Tibial artery (tissue), 4 donors: ENCODE measurements around the gene ZNF473.
A peak's percentile ranks its signal among the peaks of the same experiment; 100 is the strongest.

ENCODE experiments used
- DNase-seq, 2 donors: peaks; one replicate each; pipeline ENCODE4 v3.0.0-alpha.2; 2019
- H3K27ac ChIP-seq, 2 donors: fragments of 200-600 bp; sonication (generic) in 1 of 2; 1 replicate in 1 of 2; 2 replicates in 1 of 2; pipeline ENCODE4 v1.5.1; 2018 to 2019; ENCODE audit warnings: mild to moderate bottlenecking in 1 of 2
- H3K27me3 ChIP-seq, 2 donors: fragments of 200-600 bp; sonication (generic) in 1 of 2; one replicate each; pipeline versions ENCODE4 v1.5.1 to v1.6.0; 2016 to 2019
- H3K36me3 ChIP-seq, 3 donors: fragments of 200-600 bp; sonication (generic) in 2 of 3; one replicate each; pipeline ENCODE4 v1.5.1; 2016 to 2019; ENCODE audit warnings: mild to moderate bottlenecking in 2 of 3
- H3K4me1 ChIP-seq, 4 donors: fragments of 200-600 bp; sonication (generic) in 2 of 4; 1 replicate in 3 of 4; 2 replicates in 1 of 4; pipeline ENCODE4 v1.5.1; 2016 to 2019
- H3K4me3 ChIP-seq, 2 donors: fragments of 200-600 bp; sonication (generic) in 1 of 2; 1 replicate in 1 of 2; 2 replicates in 1 of 2; pipeline ENCODE4 v1.5.1; 2018 to 2019; ENCODE audit warnings: mild to moderate bottlenecking in 2 of 2
- H3K9me3 ChIP-seq, 3 donors: fragments of 200-600 bp; sonication (generic) in 1 of 3; one replicate each; pipeline ENCODE4 v1.5.1; 2016 to 2019
- intact Hi-C: fragments of 100-400 bp; cut with DNase I; formaldehyde crosslinking; loops from one replicate; pipeline ENCODE4 v1.15.0; 2023; ENCODE audit warnings: low total_unique reads
- TF ChIP-seq, protein P1 (sequence below), 2 experiments: fragments of 200-600 bp in 1 of 2; fragments of 450-650 bp in 1 of 2; IDR thresholded peaks; one replicate each; pipeline ENCODE4 v1.5.1; 2017 to 2019; ENCODE audit warnings: antibody characterized with exemption in 2 of 2, mild to moderate bottlenecking in 1 of 2, moderate library complexity in 1 of 2

The ZNF473 gene

DNA sequence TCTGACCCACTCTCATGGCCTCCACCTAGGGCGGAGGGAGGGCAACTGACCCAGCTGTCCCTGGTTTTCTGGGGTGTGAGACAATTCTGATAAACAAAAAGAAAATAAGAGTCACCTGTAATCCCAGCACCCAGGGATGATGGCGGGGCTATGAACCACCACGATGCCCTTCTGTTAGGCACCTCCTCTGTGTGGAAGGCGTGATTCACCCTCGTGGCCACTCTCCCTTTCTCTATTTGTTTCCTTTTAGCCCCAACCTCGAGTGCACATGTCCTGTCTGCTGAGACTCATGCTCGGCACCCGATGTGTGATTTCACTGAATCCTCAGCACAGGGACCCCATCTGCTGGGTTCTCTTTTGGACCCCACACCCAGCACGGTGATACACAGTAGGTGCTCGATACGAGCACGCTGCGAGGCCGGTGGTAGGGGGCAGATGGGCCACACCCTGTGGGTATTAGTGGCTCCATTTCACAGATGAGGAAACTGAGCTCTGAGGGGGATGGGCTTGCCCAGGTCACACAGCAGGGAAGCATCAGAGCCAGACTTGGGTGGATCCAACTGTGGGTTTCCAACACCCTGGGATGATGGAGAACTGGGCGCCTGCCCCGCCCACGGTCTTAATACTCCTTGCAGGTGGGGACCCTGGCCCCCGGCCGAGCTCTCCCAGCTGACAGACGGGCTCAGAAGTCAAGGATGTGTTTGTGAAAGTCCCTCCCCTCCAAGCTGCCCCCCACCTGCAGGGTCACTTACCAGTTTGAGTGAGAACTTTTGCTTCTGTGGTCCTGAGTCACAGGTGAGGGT is 25.6 kb upstream of the ZNF473 start:
- no peak overlapping the region for H3K27ac ChIP-seq
- no peak for DNase-seq
- no peaks in the 10 kb centered on the region for H3K27me3 ChIP-seq
- H3K36me3 ChIP-seq = peaks cover 35 to 93% (median 65%) of the 10 kb centered on the region in 3 donors
- TF ChIP-seq, protein P1, sequence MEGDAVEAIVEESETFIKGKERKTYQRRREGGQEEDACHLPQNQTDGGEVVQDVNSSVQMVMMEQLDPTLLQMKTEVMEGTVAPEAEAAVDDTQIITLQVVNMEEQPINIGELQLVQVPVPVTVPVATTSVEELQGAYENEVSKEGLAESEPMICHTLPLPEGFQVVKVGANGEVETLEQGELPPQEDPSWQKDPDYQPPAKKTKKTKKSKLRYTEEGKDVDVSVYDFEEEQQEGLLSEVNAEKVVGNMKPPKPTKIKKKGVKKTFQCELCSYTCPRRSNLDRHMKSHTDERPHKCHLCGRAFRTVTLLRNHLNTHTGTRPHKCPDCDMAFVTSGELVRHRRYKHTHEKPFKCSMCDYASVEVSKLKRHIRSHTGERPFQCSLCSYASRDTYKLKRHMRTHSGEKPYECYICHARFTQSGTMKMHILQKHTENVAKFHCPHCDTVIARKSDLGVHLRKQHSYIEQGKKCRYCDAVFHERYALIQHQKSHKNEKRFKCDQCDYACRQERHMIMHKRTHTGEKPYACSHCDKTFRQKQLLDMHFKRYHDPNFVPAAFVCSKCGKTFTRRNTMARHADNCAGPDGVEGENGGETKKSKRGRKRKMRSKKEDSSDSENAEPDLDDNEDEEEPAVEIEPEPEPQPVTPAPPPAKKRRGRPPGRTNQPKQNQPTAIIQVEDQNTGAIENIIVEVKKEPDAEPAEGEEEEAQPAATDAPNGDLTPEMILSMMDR (IDR thresholded peaks at IDR 0.05) = no peak
- H3K4me3 ChIP-seq = no peak overlapping the region
- peaks cover 0 to 27% (median 21%) of the 10 kb centered on the region in 4 donors for H3K4me1 ChIP-seq
- intact Hi-C loops = no loop called here
- H3K9me3 ChIP-seq = no peaks in the 10 kb centered on the region

DNA sequence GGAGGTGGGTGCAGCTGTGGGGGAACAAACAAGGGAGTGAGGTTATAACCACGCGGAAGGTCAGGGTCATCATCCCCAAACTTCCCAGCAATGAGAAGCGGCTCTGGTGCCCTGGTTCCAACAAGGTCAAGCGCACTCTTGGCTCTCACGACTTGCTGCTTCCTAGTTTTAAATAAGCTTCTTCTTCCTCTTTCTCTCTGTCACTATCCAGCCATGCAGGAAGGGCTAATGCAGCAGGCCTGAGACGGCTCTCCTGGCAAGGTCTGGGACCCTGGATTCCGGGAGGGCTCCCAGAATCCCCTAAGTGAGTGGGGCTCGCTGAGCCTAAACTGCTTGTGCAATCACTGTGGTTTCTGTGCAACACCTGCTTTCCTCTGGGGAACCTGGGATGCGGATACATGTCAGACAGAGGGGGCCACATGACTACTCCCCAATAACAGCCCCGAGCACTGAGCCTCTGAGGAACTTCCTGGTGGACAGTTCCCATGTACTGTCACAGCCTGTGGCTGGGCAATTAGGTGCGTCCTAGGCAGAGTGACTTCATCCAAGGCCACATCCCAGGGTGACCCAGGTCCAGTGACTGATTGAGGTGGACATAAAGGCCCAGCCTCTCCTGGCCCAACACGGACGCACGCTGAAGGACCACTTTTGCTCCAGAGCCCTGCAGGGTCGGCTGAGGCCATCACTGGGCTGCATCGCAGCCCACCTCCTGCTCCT is 24.8 kb upstream of the ZNF473 start:
- no peaks in the 10 kb centered on the region for H3K9me3 ChIP-seq
- no peak overlapping the region for H3K4me3 ChIP-seq
- intact Hi-C loops = no loop called here
- TF ChIP-seq, protein P1 (IDR thresholded peaks at IDR 0.05) = no peak
- peaks cover 35 to 93% (median 65%) of the 10 kb centered on the region in 3 donors for H3K36me3 ChIP-seq
- no peak for DNase-seq
- H3K4me1 ChIP-seq = peaks cover 0 to 29% (median 23%) of the 10 kb centered on the region in 4 donors
- H3K27me3 ChIP-seq = no peaks in the 10 kb centered on the region
- H3K27ac ChIP-seq = no peak overlapping the region

DNA sequence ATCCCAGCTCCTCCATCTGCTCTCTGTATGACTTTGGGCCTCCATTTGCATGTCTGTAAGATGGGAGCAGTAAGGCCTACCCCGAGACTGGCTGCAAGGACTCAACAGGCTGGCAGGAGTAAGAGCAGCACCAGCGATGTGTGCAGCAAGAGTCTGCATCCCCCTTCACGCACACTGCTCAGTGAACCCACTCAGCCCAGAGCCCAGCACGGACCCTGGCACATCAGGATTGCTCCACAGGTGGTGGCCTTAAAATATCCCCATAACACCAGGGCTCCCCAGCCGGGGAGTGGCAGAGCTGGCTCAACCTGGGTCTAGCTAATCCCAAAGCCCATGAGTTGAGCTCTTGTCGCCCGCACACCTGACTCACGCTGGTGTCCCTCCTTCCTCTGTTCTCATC is 24.0 kb upstream of the ZNF473 start:
- H3K27ac ChIP-seq = no peak overlapping the region
- peaks cover 0 to 29% (median 23%) of the 10 kb centered on the region in 4 donors for H3K4me1 ChIP-seq
- no peaks in the 10 kb centered on the region for H3K9me3 ChIP-seq
- intact Hi-C loops = no loop called here
- H3K27me3 ChIP-seq = no peaks in the 10 kb centered on the region
- H3K4me3 ChIP-seq = no peak overlapping the region
- TF ChIP-seq, protein P1 (IDR thresholded peaks at IDR 0.05) = no peak
- DNase-seq = no peak
- peaks cover 36 to 93% (median 66%) of the 10 kb centered on the region in 3 donors for H3K36me3 ChIP-seq

DNA sequence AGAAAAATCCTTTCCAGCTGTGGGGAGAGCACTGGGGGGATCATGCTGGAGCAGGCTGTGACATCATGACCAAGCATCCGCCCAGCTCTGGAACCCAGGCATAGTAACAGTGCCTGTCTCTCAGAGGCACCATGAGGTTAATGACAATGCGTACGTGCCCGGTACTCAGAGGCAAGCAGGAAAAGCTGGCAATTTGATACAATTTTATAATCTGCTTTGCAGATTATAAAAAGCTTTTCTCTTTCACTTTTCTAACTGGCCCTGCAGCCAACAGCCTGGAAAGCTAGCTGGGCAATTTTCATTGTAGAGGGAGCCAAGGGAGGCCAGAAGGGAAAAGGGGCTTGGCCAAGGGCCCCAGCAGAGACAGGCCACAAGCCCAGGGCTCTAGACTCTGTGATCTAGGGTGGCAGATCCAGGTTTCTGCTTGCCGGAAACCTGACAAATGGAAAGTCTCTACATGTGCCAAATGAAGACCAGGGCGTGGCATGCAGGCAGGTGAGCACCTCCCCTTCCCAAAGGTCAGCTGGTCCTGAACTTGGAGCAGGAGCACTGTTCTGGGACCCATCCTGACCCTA is 23.3 kb upstream of the ZNF473 start:
- Histone ChIP-seq H3K4me1 (peaks cover 0 to 29% (median 23%) of the 10 kb centered on the region in 4 donors), H3K27me3 (no peaks in the 10 kb centered on the region), H3K4me3 (no peak overlapping the region), H3K36me3 (peaks cover 36 to 93% (median 66%) of the 10 kb centered on the region in 3 donors), H3K9me3 (no peaks in the 10 kb centered on the region), H3K27ac (peak overlapping the region in 1 of 2 donors; percentile 87)
- intact Hi-C loops = no loop called here
- TF ChIP-seq, protein P1 (IDR thresholded peaks at IDR 0.05) = no peak
- DNase-seq = no peak

DNA sequence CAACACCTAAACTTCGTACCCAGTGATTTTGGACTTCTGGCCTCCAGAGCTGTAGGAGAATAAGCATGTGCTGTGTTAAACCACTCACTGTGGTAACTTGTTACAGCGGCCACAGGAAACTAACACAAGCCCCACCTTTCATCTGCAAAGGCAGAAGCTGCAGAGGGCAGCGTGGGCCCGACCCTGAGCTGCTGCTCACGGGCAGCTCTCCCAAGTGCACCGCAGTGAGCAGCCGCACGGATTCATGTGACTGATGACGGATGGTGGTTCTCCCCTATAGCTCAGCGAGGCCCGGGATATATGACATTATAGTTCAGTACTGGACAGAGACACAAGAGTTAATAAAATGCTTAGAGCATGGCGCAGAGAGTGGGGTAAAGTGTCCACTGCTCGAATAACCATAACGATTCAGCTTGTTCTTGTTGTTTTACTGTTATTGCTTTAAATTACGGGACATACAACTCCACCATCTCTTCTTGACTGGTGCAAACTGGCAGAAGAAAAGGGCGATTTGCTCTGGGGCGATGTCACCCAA is 22.5 kb upstream of the ZNF473 start:
- intact Hi-C loops = no loop called here
- H3K36me3 ChIP-seq = peaks cover 39 to 93% (median 70%) of the 10 kb centered on the region in 3 donors

More for the DNA sequence above, 22.5 kb upstream of the ZNF473 start:
- no peaks in the 10 kb centered on the region for H3K9me3 ChIP-seq
- TF ChIP-seq, protein P1 (IDR thresholded peaks at IDR 0.05) = no peak
- no peak overlapping the region for H3K4me3 ChIP-seq
- H3K27me3 ChIP-seq = no peaks in the 10 kb centered on the region
- no peak for DNase-seq
- H3K4me1 ChIP-seq = peaks cover 0 to 29% (median 23%) of the 10 kb centered on the region in 4 donors
- H3K27ac ChIP-seq = peak overlapping the region; percentile 81 to 87
